Sigmoid colon (tissue), 7 donors: ENCODE data around the gene PRKN. TPM values are rescaled to one million over a fixed set of nuclear protein-coding genes. Genes with fewer than 3 reads are reported as not detected.

ENCODE experiments used
- DNase-seq: peaks from one replicate; pipeline ENCODE4 v3.0.0-alpha.2; 2019
- H3K27ac ChIP-seq, 4 donors: fragments of 200-600 bp; sonication (generic); one replicate each; pipeline ENCODE4 v1.5.1; 2016 to 2019; ENCODE audit warnings: mild to moderate bottlenecking in 1 of 4
- H3K27me3 ChIP-seq, 3 donors: fragments of 200-600 bp; sonication (generic); one replicate each; pipeline ENCODE4 v1.5.1; 2019; ENCODE audit warnings: mild to moderate bottlenecking in 1 of 3
- H3K36me3 ChIP-seq, 4 donors: fragments of 200-600 bp; sonication (generic); one replicate each; pipeline ENCODE4 v1.5.1; 2016 to 2019
- H3K4me1 ChIP-seq, 4 donors: fragments of 200-600 bp; sonication (generic); one replicate each; pipeline ENCODE4 v1.5.1; 2017 to 2019
- H3K4me3 ChIP-seq, 4 donors: fragments of 200-600 bp; sonication (generic); one replicate each; pipeline ENCODE4 v1.5.1; 2017 to 2019; ENCODE audit warnings: mild to moderate bottlenecking in 2 of 4, moderate library complexity in 1 of 4
- H3K9me3 ChIP-seq, 4 donors: fragments of 200-600 bp in 3 of 4; sonication (generic) in 3 of 4; one replicate each; pipeline versions ENCODE4 v1.5.1 to v1.6.1; 2013 to 2019
- EP300 ChIP-seq, 4 donors: sonication (generic); formaldehyde crosslinking; IDR thresholded peaks; one replicate each; pipeline ENCODE4 v1.6.1; 2017; ENCODE audit warnings: antibody characterized with exemption in 4 of 4
- POLR2A ChIP-seq, 2 donors: fragments of 450-650 bp; IDR thresholded peaks; one replicate each; pipeline ENCODE4 v1.6.1; 2016; ENCODE audit warnings: antibody characterized with exemption in 2 of 2, mild to moderate bottlenecking in 2 of 2, moderate library complexity in 2 of 2
- POLR2AphosphoS5 ChIP-seq, 4 donors: sonication (generic); formaldehyde crosslinking; IDR thresholded peaks; one replicate each; pipeline ENCODE4 v1.6.1; 2017; ENCODE audit warnings: antibody characterized with exemption in 4 of 4
- WGBS, 2 donors: extraction: QIAGEN DNeasy Blood & Tissue Kit; methylation state at CpG; one replicate each; pipeline ENCODE4 v1.1.7; 2013; 5-methylcytosine and 5-hydroxymethylcytosine counted together
- intact Hi-C: fragments of 100-400 bp; cut with DNase I; formaldehyde crosslinking; loops from one replicate; pipeline ENCODE4 v1.15.1; 2023
- polyA plus RNA-seq, 3 donors: library from polyadenylated mRNA; stranded (reverse); fragments of 200-250 nt; gene quantifications; one replicate each; pipeline ENCODE4 v1.2.3, GENCODE V29; 2013
- total RNA-seq, 4 donors: library from RNA; depleted of rRNA; stranded (reverse); fragments of >200 nt; gene quantifications; one replicate each; pipeline ENCODE4 v1.1.0, GENCODE V29; 2016
- TF ChIP-seq, protein P1 (sequence below), 4 experiments: fragments of 450-650 bp in 3 of 4; fragments of 200-600 bp in 1 of 4; IDR thresholded peaks; one replicate each; pipeline ENCODE4 v1.5.1; 2016 to 2019; ENCODE audit warnings: antibody characterized with exemption in 4 of 4, mild to moderate bottlenecking in 3 of 4, moderate library complexity in 2 of 4
- donor health status: healthy with polysubstance abuse.
- donor health status: Bipolar disorder and iron deficiency.
- donor health status: healthy.

PRKN gene
- total and polyA plus RNA-seq, 7 donors: 0.38 to 173 (median 9.7) TPM

DNA sequence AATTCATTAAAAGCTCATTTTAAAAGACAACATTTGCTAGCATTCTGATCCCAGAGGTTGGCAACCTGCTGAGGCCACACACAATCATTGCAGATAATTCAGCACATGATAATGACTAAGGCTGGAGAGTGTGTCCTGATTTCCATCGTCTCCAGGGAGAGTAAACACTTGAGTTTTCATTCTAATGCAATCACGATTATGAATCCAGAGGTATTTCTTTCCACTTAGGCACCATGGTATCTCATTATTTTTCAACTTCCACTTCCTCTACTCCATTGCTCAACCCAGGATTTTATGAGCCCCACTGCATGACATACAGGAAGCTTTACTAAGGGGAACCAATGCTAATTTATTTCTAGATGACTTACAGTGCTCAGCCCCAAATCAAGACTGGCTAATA lies 1179.9 kb downstream of the PRKN start:
- H3K27me3 ChIP-seq: no peaks in the 10 kb centered on the region
- H3K9me3 ChIP-seq: no peaks in the 10 kb centered on the region
- no peaks in the 10 kb centered on the region for H3K36me3 ChIP-seq
- 45 to 59% methylated on average over 2 of the region's 2 CpGs for WGBS, 2 donors
- H3K27ac ChIP-seq: no peak overlapping the region
- TF ChIP-seq EP300 (IDR thresholded peaks at IDR 0.05) (no peak), POLR2A (IDR thresholded peaks at IDR 0.05) (no peak), POLR2AphosphoS5 (IDR thresholded peaks at IDR 0.05) (no peak)
- TF ChIP-seq, protein P1, sequence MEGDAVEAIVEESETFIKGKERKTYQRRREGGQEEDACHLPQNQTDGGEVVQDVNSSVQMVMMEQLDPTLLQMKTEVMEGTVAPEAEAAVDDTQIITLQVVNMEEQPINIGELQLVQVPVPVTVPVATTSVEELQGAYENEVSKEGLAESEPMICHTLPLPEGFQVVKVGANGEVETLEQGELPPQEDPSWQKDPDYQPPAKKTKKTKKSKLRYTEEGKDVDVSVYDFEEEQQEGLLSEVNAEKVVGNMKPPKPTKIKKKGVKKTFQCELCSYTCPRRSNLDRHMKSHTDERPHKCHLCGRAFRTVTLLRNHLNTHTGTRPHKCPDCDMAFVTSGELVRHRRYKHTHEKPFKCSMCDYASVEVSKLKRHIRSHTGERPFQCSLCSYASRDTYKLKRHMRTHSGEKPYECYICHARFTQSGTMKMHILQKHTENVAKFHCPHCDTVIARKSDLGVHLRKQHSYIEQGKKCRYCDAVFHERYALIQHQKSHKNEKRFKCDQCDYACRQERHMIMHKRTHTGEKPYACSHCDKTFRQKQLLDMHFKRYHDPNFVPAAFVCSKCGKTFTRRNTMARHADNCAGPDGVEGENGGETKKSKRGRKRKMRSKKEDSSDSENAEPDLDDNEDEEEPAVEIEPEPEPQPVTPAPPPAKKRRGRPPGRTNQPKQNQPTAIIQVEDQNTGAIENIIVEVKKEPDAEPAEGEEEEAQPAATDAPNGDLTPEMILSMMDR (IDR thresholded peaks at IDR 0.05): no peak
- no peaks in the 10 kb centered on the region for H3K4me1 ChIP-seq
- no peak overlapping the region for H3K4me3 ChIP-seq
- intact Hi-C loops: no loop called here
- DNase-seq: no peak

DNA sequence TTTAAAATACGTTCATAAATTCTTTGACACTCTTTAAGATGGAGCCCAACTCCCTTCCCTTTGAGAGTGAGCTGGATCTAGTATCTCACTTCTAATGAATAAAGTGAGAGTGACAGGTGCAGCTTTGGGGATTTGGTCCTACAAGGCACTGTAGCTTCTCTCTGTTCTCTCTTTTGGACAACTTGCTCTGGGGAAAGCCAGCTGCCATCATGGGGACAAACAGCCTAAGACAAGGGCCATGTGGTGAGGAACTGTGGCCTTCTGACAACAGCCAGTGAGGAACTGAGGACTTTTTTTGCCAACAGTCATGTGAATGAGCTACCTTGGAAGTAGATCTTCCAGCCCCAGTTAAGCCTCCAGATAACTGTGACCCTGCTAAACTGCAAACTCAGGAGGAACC lies 1180.9 kb downstream of the PRKN start:
- Histone ChIP-seq H3K9me3 (no peaks in the 10 kb centered on the region), H3K4me3 (no peak overlapping the region), H3K27me3 (no peaks in the 10 kb centered on the region), H3K4me1 (no peaks in the 10 kb centered on the region), H3K27ac (no peak overlapping the region), H3K36me3 (no peaks in the 10 kb centered on the region)
- intact Hi-C loops: no loop called here
- no peak for DNase-seq
- WGBS, 2 donors: 85 to 89% methylated on average over 1 of the region's 1 CpG
- TF ChIP-seq, protein P1 (IDR thresholded peaks at IDR 0.05): no peak

DNA sequence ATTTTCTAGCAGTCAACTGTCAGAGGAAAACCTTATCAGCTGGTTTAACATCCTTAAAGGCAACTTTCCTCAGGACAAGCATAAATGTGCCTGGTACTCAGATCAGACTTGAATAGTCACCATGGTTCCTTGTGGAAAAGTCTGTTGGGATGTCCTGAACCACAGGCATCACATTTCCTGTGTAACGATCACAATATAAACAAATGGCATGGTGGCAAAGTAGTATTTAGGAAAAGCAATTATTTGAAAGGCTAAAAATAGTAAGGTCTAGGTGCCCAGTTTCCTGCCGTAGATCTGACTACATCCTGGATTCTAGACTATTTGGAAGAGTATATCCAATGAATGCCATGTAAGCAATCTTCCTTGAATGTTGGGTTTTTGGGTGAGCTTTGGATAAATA lies 1181.8 kb downstream of the PRKN start:
- intact Hi-C loops: no loop called here
- no peaks in the 10 kb centered on the region for H3K9me3 ChIP-seq
- no peak overlapping the region for H3K27ac ChIP-seq
- no peak for DNase-seq
- WGBS, 2 donors: 66 to 80% methylated on average over 2 of the region's 2 CpGs
- no peaks in the 10 kb centered on the region for H3K36me3 ChIP-seq
- no peak overlapping the region for H3K4me3 ChIP-seq
- H3K4me1 ChIP-seq: no peaks in the 10 kb centered on the region
- TF ChIP-seq, protein P1 (IDR thresholded peaks at IDR 0.05): no peak
- no peak for TF ChIP-seq POLR2A (IDR thresholded peaks at IDR 0.05)
- TF ChIP-seq POLR2AphosphoS5 (IDR thresholded peaks at IDR 0.05): no peak
- TF ChIP-seq EP300 (IDR thresholded peaks at IDR 0.05): no peak
- H3K27me3 ChIP-seq: no peaks in the 10 kb centered on the region

DNA sequence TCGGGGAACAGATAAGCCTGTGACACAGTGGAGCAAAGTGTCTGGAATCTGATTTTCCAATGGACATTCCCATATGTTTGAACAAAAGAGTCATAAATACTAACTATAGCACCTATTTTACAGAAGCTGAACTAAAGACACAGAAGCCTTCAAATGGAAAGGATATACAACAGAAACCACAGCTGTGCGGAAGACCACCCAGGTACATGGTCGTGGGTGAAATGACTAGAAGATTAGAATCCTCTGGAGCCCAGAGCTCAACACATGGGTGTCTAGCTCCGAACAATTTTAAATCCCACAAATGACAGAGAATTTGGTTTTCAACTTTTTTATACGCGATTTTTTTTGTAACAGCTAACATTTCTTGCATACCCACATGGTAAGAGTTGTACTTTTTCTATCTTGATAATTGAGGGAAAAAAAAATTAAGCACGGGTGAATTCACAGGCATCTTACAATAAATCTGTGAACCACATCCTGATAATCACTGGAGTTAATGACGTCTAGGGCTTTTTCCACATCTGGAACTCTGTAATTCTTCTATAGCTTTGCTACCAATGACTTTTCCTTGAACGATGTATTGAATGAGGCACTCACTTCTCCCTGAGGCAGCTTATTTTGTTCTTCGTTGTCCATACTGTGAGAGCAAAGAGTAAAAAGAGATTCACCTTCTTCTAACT lies 1182.6 kb downstream of the PRKN start:
- no peak for DNase-seq
- 82 to 89% methylated on average over 10 of the region's 10 CpGs for WGBS, 2 donors
- Histone ChIP-seq H3K4me1 (no peaks in the 10 kb centered on the region), H3K4me3 (no peak overlapping the region), H3K27ac (no peak overlapping the region), H3K27me3 (no peaks in the 10 kb centered on the region), H3K9me3 (no peaks in the 10 kb centered on the region), H3K36me3 (no peaks in the 10 kb centered on the region)
- intact Hi-C loops: no loop called here
- TF ChIP-seq POLR2A (IDR thresholded peaks at IDR 0.05) (no peak), EP300 (IDR thresholded peaks at IDR 0.05) (no peak), POLR2AphosphoS5 (IDR thresholded peaks at IDR 0.05) (no peak)
- TF ChIP-seq, protein P1 (IDR thresholded peaks at IDR 0.05): no peak
